DND-41 (cell line): ENCODE data around the gene MOGAT3.

Experiments
- CTCF ChIP-seq: IDR thresholded peaks from 2 replicates; pipeline ENCODE4 v1.5.1; 2012; ENCODE audit warnings: borderline replicate concordance, low read length, moderate library complexity, mild to moderate bottlenecking; ENCODE audit not compliant: poor library complexity, severe bottlenecking; ENCODE audit errors: extremely low read depth
- EZH2 ChIP-seq: IDR thresholded peaks from 3 replicates; pipeline ENCODE4 v1.6.1; 2012; ENCODE audit warnings: borderline replicate concordance, low read depth, mild to moderate bottlenecking, moderate library complexity, low read length, inconsistent platforms; ENCODE audit not compliant: severe bottlenecking

- TF ChIP-seq CTCF (no peak), EZH2 (no peak)
Measured at GRCh38 chr7:101201695-101202602, 1.1 kb upstream of the MOGAT3 start.
